GM12892 (cell line): ENCODE data around the gene RPL28.
A peak's percentile ranks its signal among the peaks of the same experiment; 100 is the strongest.

Experiments used
- POLR2A ChIP-seq: IDR thresholded peaks from 2 replicates; pipeline ENCODE4 v1.6.1; 2011; ENCODE audit warnings: low read depth, low read length, control low read depth
- TAF1 ChIP-seq: IDR thresholded peaks from 2 replicates; pipeline ENCODE4 v1.6.1; 2011; ENCODE audit warnings: low read depth, mild to moderate bottlenecking, control low read depth, low read length, borderline replicate concordance

DNA sequence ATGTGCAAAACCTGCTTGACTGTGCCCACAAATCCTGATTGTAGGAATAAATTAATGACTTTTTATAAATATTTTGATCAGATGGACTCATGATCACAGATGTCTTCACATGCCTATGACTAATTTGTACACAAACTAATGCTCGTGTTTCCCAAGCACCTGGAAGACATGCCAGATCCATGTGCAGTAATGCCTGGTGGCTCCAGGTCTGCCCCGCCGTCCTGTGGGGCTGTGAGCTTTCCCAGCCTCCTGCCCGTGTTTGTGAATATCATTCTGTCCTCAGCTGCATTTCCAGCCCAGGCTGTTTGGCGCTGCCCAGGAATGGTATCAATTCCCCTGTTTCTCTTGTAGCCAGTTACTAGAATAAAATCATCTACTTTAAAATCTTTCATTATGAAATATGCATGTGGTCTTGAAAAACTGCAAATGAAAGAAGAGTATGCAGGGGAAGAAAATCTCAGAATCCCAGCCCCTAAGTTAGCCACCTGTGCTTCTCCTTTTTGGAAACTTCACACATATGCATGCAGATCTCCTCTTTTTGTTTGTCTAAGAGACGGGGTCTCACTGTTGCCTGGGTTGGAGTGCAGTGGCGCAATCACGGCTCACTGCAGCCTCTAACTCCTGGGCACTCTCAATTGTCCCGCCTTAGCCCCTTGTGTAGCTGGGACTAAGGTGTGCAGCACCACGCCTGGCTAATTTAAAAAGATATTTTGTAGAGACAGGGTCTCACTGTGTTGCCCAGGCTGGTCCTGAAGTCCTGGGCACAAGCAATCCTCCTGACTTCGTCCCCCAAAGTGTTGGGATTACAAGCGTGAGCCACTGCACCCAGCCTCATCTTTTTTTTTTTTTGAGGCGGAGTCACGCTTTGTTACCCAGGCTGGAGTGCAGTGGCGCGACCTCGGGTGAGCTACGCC, 6.2 kb downstream of the RPL28 start:
- TF ChIP-seq TAF1 (no peak), POLR2A (0 out of 2 replicates have a peak, but pooled peaks have one; percentile 1)
